Stomach (tissue), 9 donors: ENCODE results near the gene KLHDC1. TPM values are rescaled to one million over a fixed set of nuclear protein-coding genes. Genes with fewer than 3 reads are reported as not detected.
"Not testable (repeated sequence)": the region's sequence is repeated elsewhere in the genome, so short reads cannot be mapped to it uniquely, and the experiment has no call there.

Source experiments
- DNase-seq, 2 donors: peaks; one replicate each; pipeline versions ENCODE4 v3.0.0 to v3.0.0-alpha.2; 2013 to 2019
- H3K27ac ChIP-seq, 5 donors: fragments of 200-600 bp in 4 of 5; sonication (generic) in 4 of 5; one replicate each; pipeline ENCODE4 v1.5.1; 2013 to 2019; ENCODE audit warnings: mild to moderate bottlenecking in 1 of 5, moderate library complexity in 1 of 5
- H3K27me3 ChIP-seq, 3 donors: fragments of 200-600 bp; sonication (generic); one replicate each; pipeline ENCODE4 v1.5.1; 2017 to 2019; ENCODE audit warnings: mixed run types in 1 of 3
- H3K36me3 ChIP-seq, 4 donors: fragments of 200-600 bp; sonication (generic); 1 replicate in 3 of 4; 2 replicates in 1 of 4; pipeline ENCODE4 v1.5.1; 2016 to 2019
- H3K4me1 ChIP-seq, 4 donors: fragments of 200-600 bp; sonication (generic); one replicate each; pipeline ENCODE4 v1.5.1; 2016 to 2019
- H3K4me3 ChIP-seq, 4 donors: fragments of 200-600 bp; sonication (generic) in 3 of 4; one replicate each; pipeline ENCODE4 v1.5.1; 2016 to 2019; ENCODE audit warnings: mild to moderate bottlenecking in 1 of 4
- H3K9me3 ChIP-seq, 4 donors: fragments of 200-600 bp; sonication (generic); one replicate each; pipeline ENCODE4 v1.5.1; 2016 to 2019
- EP300 ChIP-seq: sonication (generic); formaldehyde crosslinking; IDR thresholded peaks from one replicate; pipeline ENCODE4 v1.6.1; 2017; ENCODE audit warnings: antibody characterized with exemption
- POLR2A ChIP-seq, 4 donors: fragments of 450-650 bp; IDR thresholded peaks; one replicate each; pipeline ENCODE4 v1.6.1; 2016; ENCODE audit warnings: antibody characterized with exemption in 4 of 4, control low read depth in 2 of 4, mild to moderate bottlenecking in 1 of 4, moderate library complexity in 1 of 4
- POLR2AphosphoS5 ChIP-seq, 3 donors: sonication (generic); formaldehyde crosslinking; IDR thresholded peaks; one replicate each; pipeline ENCODE4 v1.6.1; 2016; ENCODE audit warnings: antibody characterized with exemption in 3 of 3
- WGBS, 5 donors: extraction: QIAGEN DNeasy Blood & Tissue Kit in 3 of 5; methylation state at CpG; one replicate each; pipeline versions ENCODE4 v1.1.5 to v1.1.7; 2013 to 2018; 5-methylcytosine and 5-hydroxymethylcytosine counted together
- intact Hi-C: fragments of 100-400 bp; cut with DNase I; formaldehyde crosslinking; loops from one replicate; pipeline ENCODE4 v1.15.1; 2023; ENCODE audit warnings: low total_unique reads
- polyA plus RNA-seq, 3 donors: library from polyadenylated mRNA; stranded (reverse); fragments of 200-250 nt; gene quantifications; one replicate each; pipeline ENCODE4 v1.2.3, GENCODE V29; 2013
- total RNA-seq, 5 donors: library from RNA; depleted of rRNA; stranded (reverse); fragments of >200 nt; gene quantifications; one replicate each; pipeline versions ENCODE4 v1.1.0 to v1.2.3, GENCODE V29; 2014 to 2016
- TF ChIP-seq, protein P1 (sequence below), 7 experiments: fragments of 450-650 bp in 4 of 7; fragments of 200-600 bp in 3 of 7; sonication (generic) in 3 of 7; IDR thresholded peaks; one replicate each; pipeline ENCODE4 v1.5.1; 2016 to 2019; ENCODE audit warnings: antibody characterized with exemption in 7 of 7, control low read depth in 2 of 7, mild to moderate bottlenecking in 1 of 7
- donor health status: healthy with polysubstance abuse.
- donor health status: Bipolar disorder and iron deficiency.
- donor health status: healthy.

Gene KLHDC1
- total and polyA plus RNA-seq, 8 donors = 0.58 to 20.2 (median 2.2) TPM

DNA sequence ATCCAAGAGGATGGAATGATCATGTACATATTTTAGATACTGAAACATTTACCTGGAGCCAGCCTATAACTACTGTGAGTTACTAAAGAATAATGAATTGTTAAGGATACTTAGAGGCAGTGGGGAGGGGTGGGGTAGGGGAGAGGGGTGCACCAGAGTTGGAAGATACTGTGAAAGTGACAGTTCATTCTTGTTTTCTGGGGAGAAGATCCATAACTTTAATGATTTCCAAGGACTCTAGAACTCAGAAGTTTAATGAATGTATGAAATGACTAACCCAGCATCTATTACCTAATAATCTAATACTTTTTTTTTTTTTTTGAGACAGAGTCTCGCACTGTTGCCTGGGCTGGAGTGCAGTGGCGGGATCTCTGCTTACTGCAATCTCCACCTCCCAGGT, 85.5 kb downstream of the KLHDC1 start:
- H3K9me3 ChIP-seq = no peaks in the 10 kb centered on the region
- no peak overlapping the region for H3K4me3 ChIP-seq
- peaks cover 69 to 100% (median 98%) of the 10 kb centered on the region in 4 donors for H3K36me3 ChIP-seq
- no peaks in the 10 kb centered on the region for H3K27me3 ChIP-seq
- DNase-seq = no peak
- TF ChIP-seq EP300 (no peak), POLR2A (IDR thresholded peaks at IDR 0.05) (no peak), POLR2AphosphoS5 (IDR thresholded peaks at IDR 0.05) (no peak)
- TF ChIP-seq, protein P1, sequence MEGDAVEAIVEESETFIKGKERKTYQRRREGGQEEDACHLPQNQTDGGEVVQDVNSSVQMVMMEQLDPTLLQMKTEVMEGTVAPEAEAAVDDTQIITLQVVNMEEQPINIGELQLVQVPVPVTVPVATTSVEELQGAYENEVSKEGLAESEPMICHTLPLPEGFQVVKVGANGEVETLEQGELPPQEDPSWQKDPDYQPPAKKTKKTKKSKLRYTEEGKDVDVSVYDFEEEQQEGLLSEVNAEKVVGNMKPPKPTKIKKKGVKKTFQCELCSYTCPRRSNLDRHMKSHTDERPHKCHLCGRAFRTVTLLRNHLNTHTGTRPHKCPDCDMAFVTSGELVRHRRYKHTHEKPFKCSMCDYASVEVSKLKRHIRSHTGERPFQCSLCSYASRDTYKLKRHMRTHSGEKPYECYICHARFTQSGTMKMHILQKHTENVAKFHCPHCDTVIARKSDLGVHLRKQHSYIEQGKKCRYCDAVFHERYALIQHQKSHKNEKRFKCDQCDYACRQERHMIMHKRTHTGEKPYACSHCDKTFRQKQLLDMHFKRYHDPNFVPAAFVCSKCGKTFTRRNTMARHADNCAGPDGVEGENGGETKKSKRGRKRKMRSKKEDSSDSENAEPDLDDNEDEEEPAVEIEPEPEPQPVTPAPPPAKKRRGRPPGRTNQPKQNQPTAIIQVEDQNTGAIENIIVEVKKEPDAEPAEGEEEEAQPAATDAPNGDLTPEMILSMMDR (IDR thresholded peaks at IDR 0.05) = no peak
- intact Hi-C loops = no loop called here
- peaks cover 0 to 17% (median 11%) of the 10 kb centered on the region in 4 donors for H3K4me1 ChIP-seq
- 86 to 100% (median 96%) methylated on average over 2 of the region's 2 CpGs for WGBS, 5 donors
- H3K27ac ChIP-seq = no peak overlapping the region

DNA sequence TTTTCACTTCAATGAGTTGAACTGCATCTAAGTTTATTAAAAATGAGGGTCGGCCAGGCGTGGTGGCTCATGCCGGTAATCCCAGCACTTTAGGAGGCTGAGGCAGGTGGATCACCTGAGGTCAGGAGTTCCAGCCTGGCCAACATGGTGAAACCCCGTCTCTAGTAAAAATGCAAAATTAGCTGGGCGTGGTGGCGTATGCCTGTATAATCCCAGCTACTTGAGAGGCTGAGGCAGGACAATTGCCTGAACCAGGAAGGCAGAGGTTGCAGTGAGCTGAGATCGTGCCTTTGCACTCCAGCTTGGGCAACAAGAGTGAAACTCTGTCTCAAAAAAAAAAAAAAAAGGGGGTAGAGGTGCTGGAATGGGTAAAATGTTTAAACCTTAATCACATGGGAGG, 88.1 kb downstream of the KLHDC1 start:
- DNase-seq, H3K27me3 ChIP-seq, H3K4me1 ChIP-seq, H3K9me3 ChIP-seq, intact Hi-C loops, H3K27ac ChIP-seq, H3K4me3 ChIP-seq: not testable (repeated sequence)
- peaks cover 68 to 100% (median 100%) of the 10 kb centered on the region in 4 donors for H3K36me3 ChIP-seq
- 89 to 94% (median 92%) methylated on average over 7 of the region's 7 CpGs for WGBS, 5 donors

GRCh38 chr14:49783394-49784014, 90.6 kb downstream of the KLHDC1 start:
- no peak for TF ChIP-seq POLR2A (IDR thresholded peaks at IDR 0.05)
- TF ChIP-seq, protein P1 (IDR thresholded peaks at IDR 0.05) = no peak
- TF ChIP-seq POLR2AphosphoS5 (IDR thresholded peaks at IDR 0.05) = no peak
- no peak for TF ChIP-seq EP300
- WGBS, 5 donors = 75 to 80% (median 77%) methylated on average over 3 of the region's 3 CpGs
- H3K36me3 ChIP-seq = peaks cover 77 to 100% (median 100%) of the 10 kb centered on the region in 4 donors

DNA sequence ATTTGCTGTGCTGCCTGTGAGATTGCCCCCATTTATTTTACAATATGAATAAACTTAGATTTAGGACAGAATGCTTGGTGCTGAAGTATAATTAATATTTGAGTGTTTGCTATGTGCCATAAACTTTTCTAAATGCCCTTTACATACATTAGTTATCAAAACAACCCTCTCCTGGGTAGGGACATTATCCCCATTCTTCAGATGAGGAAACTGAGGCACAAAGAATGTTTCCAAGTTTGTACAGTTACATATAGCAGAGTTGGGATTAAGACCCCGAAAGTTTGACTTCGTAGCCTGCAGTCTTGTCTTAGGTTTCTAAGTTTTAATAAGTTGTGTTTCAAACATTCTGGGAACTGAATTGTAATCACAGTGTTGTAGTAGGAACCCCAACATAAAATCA, 93.4 kb downstream of the KLHDC1 start:
- intact Hi-C loops = no loop called here
- WGBS, 5 donors = 96 to 100% (median 98%) methylated on average over 2 of the region's 2 CpGs
- H3K9me3 ChIP-seq = no peaks in the 10 kb centered on the region
- no peak overlapping the region for H3K4me3 ChIP-seq
- H3K36me3 ChIP-seq = peaks cover 63 to 100% (median 98%) of the 10 kb centered on the region in 4 donors
- no peaks in the 10 kb centered on the region for H3K4me1 ChIP-seq
- H3K27ac ChIP-seq = no peak overlapping the region
- H3K27me3 ChIP-seq = no peaks in the 10 kb centered on the region
- no peak for TF ChIP-seq EP300
- no peak for DNase-seq

More at GRCh38 chr14:49783394-49784014, 90.6 kb downstream of the KLHDC1 start:
- intact Hi-C loops = no loop called here
- H3K27ac ChIP-seq = no peak overlapping the region
- no peaks in the 10 kb centered on the region for H3K4me1 ChIP-seq
- no peak overlapping the region for H3K4me3 ChIP-seq
- DNase-seq = no peak
- H3K9me3 ChIP-seq = no peaks in the 10 kb centered on the region
- H3K27me3 ChIP-seq = no peaks in the 10 kb centered on the region

DNA sequence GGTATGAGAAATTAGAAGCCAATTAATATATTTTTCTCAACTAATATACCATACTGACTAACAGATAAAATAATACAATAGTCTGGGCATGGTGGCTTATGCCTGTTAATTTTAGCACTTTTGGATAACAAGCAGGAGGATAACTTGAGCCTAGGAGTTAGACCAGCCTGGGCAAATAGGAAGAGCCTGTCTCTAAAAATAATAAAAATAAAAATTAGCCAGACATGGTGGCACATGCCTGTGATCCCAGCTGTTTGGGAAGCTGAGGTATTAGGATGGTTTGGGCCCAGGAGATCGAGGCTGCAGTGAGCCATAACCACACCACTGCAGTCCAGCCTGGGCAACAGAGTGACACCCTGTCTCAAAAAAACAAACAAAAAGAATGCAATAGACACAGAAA, 99.7 kb downstream of the KLHDC1 start:
- intact Hi-C loops = no loop called here
- Histone ChIP-seq H3K4me3 (no peak overlapping the region), H3K27ac (no peak overlapping the region), H3K27me3 (no peaks in the 10 kb centered on the region), H3K36me3 (peaks cover 55 to 100% (median 98%) of the 10 kb centered on the region in 4 donors), H3K9me3 (no peaks in the 10 kb centered on the region), H3K4me1 (no peaks in the 10 kb centered on the region)
- DNase-seq = no peak
- WGBS, 5 donors = 0% methylated on average over 1 of the region's 1 CpG
- TF ChIP-seq, protein P1 (IDR thresholded peaks at IDR 0.05) = no peak
- no peak for TF ChIP-seq POLR2AphosphoS5 (IDR thresholded peaks at IDR 0.05)
- TF ChIP-seq POLR2A (IDR thresholded peaks at IDR 0.05) = no peak
- TF ChIP-seq EP300 = no peak
